GM19395 (cell line): ENCODE measurements around the gene LRP2.
"Not testable (repeated sequence)": the region's sequence is repeated elsewhere in the genome, so short reads cannot be mapped to it uniquely, and the experiment has no call there.

Experiments
- ATAC-seq: cut with Tn5 transposase; IDR thresholded peaks from one replicate; pipeline ENCODE4 v1.9.1; 2021; ENCODE audit warnings: mild to moderate bottlenecking, moderate library complexity; ENCODE audit not compliant: unreplicated experiment

Gene LRP2

DNA sequence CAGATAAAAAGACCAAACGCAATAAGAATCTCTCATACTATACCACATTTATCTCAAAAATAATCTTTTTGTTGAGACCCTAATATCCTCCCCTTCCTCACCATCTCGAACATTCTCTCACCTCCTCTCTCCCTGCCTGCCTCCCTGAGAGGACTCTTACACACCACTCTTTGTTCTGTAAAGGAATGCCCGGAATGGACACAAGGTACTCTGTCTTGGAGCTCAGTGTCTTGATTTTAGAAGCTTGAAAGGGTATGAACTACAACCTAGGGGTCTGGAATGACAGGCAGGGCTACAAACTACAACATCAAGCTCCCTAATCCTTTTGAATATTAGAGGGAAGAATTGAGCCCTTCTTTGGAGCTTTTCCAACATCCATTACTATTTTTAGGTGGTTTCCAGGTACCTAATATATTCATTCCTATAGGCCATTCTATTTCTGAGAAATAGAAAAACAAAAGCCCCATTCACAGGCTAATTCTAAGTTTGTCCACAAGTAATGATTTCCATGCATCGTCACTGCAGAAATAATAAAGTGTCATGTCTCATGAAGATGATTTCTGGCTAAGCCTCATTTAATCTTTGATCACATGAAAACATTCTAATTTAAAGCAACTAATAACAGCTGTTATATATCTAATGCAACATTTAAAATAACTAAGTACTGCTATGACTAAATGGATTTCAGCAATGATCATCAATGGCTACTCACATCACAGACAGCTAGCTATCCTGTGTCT lies 60.6 kb downstream of the LRP2 start:
- no peak for ATAC-seq

DNA sequence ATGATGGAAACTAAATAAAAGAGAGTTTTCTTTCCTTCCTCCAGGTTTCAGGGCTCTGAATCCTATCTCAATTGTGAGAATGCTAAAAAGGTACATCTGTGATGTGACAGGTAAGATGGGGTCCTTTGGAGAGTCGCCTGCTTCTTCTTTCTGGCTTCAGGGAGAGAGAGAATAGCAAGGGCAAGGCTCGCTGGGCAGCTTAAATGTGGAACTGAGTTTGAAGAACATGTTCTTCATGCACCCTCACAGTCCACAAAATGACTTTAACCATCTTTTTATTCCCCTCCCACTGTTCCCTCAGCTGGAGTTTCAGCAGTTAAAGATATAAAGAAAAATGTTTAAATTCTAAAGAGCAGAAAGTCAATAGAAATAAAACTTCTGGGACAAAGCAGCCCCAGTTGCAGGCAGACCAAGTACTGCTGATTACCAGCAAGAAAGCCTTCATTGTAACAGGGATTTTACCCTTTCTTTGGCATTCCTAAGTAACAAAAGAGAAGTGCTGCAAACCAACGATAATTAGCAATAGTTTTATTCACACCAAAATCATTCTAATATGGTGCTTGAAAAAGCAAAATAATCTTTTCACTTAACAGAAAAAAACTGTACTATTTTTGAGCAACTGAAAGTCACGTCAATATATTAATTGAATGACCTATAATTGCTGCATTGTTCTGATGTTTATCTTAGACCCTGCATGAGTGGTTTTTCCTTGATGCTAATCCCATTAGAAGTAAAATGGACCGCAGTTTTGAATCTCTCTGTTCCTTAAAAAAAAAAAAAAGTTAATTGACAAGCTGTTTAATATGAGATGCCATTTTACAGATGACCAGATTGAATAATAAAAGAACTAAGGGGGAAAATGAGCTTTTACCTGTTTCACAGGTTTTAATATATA lies 61.5 kb downstream of the LRP2 start:
- ATAC-seq, result no peak

DNA sequence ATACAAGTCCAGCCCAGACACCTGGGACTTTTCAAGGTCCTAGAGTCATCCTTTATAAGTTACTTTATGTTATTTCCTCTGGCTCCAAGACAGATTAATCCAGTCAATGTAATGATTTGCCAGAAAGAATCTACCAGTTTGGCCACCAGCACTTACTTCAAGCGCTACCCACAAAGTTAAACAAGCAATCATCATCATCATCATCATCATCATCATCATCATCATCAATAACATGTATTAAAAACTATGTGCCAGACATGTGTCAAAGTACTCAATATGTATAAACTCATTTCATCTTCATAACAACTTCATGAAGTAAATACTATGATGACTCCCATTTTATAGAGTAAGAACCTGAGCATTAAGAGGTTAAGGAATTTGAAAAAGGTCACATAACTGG lies 64.3 kb downstream of the LRP2 start:
- no peak for ATAC-seq

DNA sequence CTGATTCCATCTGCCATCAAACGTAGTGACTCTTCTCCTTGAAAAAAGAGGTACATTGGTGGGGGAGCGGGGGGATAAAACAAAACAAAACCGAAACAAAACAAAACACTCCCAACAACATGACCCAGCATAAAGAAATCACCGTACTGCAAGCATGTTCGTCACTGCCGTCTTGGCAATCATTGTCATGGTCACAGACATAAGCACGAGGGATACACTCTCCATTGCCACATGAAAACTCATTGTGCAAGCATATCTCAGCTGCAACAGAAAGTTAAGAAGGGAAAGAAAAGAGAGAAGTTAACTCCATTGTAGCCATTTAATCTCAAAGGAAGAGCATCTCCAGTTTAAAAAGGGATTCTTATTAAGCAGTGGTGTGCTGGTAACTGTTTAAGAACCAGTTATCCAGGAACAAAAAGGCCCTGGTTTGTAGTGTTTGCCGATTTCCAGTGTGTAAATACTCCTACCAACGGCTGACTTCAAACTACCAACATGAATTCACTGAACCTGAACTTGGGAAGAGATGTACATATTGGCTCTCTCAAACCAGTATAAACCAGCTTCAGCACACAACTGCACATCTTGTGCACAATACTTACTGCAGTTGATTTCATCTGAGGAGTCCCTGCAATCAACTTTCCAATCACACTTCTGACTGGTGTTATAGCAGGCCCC lies 68.2 kb downstream of the LRP2 start:
- ATAC-seq, result no peak

DNA sequence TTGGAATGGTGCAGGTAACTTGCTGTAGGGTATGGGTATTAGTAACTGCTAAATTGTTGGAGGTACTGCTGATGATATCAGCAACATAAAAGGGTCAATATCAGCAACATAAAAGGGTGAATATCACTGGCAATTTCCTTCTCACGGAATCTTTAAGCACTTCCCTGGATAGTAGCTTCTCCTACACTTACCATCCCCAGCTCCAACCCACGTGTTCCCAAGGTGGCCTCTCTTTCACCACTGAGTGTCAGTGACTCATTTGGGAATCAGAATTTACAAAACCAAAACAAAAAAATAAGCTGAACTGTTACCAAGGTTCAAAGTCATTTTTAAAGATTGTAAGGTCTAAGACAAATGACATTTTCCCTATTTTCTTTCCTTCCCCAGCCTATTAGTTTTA lies 70.8 kb downstream of the LRP2 start:
- no peak for ATAC-seq

DNA sequence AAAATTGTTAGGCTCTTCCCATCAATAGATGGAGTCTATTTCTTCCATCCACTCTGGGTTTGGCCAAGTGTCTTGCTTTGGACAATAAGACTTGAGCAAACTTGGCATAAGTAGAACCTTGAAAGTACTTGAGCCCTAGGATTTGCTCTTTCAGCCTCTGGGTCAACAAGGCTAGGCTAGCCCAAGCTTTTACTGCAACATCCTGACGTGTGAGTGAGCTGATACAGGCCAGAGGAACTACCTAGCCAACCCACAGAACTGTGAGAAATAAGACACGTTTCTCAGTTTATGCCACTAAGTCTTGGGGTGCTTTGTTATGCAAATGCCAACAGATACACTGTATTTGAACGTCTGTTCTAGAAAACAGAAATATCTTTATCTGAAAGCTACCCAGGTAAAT lies 71.9 kb downstream of the LRP2 start:
- no peak for ATAC-seq

DNA sequence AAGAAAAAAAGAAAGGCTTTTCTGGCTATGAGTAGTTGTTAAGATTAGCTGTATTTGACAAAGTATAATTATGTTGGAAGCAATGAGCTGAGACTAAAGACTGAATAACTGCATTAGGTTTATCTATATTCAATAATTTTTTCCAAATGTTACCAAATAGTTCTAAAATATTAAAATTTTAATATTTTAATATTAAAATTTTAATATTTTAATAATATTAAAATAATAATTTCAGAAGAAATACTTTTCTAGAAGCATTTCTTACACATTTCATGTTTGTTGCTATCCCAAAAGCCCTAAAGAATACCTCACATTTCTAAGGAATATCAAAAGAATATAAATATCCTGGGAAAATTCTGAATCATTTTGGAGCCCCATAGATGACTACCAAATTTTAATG lies 74.7 kb downstream of the LRP2 start:
- ATAC-seq, result no peak

DNA sequence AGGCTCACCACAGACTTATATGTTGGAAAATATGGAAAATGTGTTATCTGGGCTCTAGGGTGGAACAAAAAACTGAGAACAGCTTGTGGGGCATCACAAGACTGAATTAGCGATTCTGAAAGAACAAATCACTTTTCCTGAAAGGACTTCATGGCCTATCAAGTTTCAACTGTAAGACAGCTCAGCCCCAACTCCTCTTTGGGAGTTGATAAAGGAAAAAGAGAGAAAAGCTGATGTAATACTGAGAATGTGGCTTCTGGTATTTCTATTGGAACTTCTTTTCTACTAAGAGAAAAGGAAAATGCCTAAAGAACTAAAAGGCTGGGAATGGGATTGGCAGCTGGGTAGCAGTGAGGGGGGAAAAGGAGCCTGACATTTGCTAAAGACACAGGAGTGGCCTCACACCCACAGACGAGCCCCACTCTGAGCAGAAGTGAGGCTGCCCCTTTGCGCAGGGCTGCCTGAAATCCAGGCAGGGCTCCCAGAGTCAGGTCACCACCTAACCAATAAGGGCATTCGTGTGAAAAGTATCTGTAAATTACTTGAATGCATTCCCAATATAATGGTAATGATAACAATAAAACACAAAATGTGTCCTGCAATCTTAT lies 75.6 kb downstream of the LRP2 start:
- no peak for ATAC-seq

DNA sequence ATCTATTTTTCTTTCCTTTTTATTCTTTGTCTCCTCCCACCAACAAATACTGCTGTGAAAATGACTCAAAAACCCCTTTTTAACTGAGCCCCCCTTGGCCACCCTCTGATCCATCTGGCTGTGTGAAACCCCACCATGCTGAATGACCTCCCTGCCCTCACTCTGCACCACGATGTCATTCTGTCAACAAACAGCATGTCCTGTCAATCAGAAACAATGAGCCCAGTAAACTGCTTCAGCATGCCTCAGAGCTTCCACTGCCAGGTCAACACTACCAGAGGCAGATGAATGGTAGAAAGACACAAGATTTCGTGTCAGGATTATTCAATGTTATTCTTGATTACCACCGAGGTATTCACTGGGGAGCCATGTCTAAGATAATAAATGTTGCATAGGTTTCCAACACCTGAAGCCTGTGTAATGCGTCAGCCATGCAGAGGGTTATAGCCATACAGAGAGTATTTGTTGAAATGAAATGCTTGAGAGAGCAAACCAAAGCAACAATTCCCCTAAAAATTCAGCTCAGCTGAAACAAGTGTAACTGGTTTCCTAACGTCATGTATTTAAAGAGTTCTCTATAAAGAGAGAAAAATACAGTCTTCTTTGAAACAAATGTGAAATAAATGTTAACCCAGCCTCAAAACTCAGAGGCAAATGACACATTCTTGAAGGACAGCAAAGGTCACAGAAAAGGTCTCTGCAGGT lies 76.7 kb downstream of the LRP2 start:
- no peak for ATAC-seq

DNA sequence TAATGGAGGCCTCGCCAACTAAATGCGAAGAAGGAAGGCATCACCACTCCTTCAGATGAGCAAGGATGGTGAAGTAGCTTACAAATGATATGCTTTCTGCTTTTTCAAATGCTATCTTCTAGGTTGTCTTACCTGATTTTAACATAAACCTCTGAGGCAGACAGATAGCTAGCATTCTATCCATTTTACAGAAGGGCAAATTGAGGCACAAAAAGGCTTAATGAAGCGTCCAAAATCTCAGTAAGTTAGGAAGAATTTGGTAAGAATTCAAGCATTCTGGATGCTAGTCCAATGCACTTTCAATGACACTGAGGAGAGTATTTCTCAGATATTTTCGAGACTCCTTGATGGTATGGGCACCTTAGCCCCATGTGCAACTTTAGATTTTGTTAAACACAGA lies 81.8 kb downstream of the LRP2 start:
- ATAC-seq, result no peak

DNA sequence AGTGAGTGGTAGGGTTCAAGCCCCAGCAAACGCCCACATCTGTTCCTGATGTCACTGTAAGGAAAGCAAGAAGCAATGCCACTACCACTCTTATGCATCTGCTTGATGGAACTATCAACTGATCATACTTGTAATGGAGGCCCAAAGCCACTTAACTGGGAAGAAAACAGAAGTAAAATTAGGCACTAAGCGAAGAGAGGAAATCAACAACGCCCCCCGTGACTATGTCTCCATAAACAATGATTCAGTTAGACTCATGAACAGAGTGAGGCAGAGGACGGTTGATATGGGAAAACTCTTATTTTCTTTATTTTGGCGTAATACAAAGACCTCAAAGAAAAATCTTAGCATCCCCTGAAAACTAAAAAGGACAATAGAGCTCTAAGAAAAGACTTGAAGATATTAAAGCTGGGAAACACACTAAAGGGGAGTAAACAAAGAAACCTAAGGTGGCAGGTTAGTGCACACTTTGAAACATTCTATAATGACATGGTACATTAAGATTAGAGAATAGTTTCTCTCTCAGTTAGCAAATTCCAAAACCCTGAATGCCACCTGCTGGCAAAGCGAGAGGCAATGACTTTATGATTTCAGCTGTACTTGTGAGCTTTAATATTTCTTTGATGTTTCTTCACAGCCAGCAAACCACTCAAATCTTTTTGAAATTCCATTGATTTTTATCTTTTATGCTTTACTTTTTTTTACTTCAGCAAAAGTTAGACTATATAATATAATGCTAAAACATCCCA lies 86.5 kb downstream of the LRP2 start:
- ATAC-seq, result no peak

DNA sequence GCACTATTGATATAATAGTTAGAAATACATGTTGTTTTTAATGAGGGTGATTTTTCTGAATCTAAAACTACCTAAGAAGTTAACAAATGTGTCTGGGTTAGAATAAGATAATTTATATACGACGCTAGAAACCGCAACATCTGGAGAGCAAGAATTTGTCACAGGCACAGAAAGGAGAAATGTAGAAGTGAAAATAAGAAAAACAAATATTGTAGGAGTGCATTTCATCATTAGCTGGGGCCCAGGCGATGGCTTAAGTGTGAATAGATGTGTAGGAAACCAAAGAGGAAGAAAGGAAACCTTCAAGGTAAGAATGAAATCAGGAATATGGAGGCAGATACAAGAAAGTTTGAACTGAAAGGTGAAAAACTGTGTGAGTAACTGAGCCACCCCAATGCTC lies 90.3 kb downstream of the LRP2 start:
- no peak for ATAC-seq

DNA sequence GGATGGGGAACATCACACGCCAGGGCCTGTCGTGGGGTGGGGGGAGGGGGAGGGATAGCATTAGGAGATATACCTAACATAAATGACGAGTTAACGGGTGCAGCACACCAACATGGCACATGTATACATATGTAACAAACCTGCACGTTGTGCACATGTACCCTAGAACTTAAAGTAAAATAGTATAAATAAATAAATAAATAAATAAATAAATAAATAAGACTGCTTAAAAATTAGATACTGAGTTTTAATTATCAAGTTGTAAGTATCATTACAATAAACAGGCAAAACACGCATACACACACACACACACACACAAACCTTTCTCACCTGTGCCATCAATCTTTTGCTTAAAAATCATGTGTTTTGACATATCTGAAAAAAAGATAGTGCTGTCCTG lies 91.8 kb downstream of the LRP2 start:
- not testable (repeated sequence) for ATAC-seq

DNA sequence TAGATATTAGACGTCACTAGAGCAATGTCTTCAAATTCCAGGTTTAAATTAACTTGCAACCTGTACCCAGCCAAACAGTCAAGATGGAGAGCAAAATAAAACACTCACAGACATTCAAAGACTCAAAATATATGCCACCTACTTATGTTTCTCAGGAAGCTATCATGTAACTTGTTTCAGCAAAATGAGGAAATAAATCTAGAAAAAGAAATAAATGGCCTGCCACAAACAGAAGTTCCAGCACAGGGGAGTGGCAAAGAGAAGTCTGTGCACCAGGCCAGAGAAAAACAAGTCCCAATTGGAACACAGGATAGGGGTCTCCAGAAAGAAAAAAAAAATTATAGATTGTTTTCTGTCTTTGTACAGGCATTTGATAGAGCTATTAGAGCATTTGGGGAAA lies 96.7 kb downstream of the LRP2 start:
- no peak for ATAC-seq

DNA sequence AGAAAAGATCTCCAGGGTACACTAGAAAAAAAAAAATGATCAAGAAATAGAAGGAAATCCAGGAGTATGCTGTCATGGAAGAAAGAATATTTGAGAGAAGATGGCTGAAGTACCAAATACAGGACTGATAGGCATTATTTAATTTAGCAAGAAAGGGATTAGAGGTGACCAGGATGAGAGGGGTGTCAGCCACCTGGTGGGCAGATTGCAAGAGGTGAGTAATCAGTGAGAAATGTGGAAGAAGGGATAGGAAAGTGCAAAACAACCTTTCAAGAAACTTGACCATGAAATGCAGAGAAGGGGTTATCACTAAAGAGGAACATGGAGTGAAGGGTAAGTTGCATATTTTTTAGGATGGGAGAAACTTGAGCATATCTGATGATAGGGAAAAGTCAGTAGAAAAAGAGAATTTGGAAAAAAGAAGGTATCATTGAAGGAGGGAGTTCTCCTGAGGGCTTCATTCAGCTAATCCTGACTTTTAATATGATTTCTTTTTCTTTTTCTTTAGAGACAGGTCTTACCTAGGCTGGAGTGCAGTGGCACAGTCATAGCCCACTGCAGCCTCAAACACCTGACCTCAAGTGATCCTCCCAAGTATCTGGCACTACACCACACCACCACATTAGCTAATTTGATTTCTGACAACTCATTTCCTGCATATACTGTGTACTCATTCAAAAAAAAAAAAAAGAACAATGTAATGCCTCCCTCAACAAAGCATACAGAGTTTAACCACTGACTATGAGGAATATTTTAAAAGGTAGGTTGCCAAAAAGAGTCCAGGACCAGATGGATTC lies 101.3 kb downstream of the LRP2 start:
- no peak for ATAC-seq

DNA sequence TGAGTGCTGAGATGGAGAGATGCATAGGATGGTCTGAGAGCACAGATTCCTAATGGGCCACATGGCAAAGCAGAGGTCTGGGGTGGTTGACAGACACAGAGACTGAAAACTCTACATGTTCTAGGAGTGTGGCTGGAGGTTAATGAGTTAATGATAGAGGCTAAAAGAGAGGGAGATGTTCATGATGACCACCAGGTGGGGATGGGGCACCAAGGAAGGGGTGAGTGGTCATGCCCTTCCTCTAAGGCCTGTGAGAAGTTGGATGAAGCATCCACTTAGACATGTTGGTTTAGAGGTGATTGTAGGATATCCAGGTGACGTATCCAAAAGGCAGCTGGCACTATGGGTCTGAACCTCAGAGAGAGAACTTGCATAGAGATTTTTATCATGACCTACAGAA lies 102.1 kb downstream of the LRP2 start:
- no peak for ATAC-seq

DNA sequence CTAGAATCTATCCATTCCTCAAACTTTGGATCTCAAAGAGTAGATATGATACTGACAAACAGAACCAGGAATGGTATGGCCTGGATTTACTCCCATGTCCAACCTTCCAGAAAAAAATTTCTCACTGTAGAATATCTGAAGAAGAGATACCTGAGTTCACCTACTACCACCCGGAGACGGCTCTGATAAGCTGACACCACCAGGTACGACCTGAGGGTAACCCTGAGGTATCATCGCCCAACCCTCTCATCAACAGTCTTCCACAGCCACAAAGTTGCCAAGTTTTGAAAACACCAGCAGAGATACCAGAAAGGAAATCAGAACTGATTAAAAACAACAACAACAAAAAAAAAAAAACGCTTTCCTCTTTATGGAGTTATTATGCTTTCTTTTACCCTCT lies 102.9 kb downstream of the LRP2 start:
- ATAC-seq, result no peak

DNA sequence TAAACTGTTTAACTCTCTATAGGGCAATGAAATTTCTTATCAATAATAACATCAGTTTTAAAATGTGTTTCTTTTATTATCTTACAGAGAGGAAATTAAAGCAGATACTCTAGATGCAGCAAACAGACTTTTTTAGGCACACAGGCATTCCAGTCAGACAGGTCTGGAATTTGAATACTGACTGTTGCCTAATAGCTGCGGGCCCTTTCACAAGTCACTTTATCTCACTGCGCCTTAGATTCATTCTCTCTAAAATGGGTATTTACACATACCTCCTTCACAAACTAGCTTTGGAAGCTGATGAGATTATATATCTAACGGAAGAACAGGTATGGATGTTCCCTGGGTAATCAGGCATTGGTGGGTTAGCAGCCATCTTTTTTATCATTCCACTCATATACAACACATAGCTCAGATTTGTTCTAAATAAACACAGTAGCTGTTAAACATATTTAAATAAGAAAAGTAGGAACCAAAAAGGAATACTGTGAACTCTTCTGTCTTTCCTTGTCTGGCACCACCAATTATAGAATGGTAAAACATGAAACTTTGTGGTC lies 104.2 kb downstream of the LRP2 start:
- ATAC-seq, result no peak

DNA sequence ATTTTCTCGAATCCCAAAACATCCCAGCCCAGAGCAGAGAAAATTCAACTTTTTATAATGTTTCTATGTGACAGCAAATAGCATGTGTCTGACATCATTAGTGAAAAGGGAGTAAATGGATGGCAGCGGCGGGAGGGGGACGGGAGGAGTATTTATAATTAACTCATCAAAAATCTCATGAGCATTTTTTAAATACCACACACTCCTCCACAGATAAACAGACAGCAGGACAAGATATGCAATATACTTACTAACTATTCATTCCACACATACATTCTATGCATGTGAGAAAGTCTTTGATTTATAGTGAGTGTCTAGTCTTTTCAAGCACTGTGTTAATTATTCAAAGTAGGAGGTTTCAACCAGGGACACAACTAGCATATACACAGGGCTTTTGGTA lies 107.6 kb downstream of the LRP2 start:
- ATAC-seq, result no peak
